ENCODE results near the gene DDI2. TPM values are rescaled to one million over a fixed set of nuclear protein-coding genes. Genes with fewer than 3 reads are reported as not detected.

Gene DDI2
- total RNA-seq, result 5.5 and 6.6 TPM in 2 replicates

DNA sequence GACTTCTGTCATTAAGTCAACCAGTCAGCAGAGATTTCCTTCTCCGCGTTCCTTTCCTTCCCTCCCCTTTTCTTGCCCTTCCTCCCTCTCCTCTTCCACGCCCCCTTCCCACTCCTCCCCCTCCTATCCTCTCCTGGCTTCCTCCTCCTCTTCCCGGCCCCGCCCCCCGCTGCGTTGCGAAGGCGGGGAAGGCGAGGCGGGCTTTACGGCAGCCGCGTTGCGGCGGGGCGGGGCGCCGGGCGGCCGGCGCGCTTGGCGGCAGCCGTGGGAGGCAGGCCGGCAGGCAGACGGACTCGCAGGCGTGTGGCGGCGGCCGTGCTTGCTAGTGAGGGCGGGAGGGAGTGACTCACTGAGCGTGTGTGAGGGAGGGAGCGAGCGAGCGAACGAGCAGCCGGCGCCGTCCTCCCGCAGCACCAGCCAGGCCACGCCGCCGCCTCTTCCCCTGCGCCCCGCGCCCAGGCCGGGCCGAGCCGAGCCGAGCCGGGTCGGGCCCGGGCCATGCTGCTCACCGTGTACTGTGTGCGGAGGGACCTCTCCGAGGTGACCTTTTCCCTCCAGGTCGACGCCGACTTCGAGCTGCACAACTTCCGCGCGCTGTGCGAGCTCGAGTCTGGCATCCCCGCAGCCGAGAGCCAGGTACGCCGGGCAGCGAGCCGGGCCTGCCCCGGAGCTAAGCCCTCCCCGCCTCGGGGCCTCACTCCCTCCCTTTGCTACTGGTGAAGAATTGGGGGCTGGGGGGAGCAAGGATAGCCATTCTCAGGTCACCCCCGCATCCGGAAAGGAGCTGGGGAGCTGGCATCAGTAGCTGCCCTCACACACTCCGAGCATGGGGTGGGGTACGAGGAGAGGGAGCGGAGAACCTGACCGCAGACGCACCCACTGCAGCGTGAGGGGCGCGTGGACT, at the start of gene DDI2:
Gene DDI2 (plus strand): TSS at position 286 of the 904 bp plus-strand sequence. CDS start 213 bp downstream, at position 499.

DNA sequence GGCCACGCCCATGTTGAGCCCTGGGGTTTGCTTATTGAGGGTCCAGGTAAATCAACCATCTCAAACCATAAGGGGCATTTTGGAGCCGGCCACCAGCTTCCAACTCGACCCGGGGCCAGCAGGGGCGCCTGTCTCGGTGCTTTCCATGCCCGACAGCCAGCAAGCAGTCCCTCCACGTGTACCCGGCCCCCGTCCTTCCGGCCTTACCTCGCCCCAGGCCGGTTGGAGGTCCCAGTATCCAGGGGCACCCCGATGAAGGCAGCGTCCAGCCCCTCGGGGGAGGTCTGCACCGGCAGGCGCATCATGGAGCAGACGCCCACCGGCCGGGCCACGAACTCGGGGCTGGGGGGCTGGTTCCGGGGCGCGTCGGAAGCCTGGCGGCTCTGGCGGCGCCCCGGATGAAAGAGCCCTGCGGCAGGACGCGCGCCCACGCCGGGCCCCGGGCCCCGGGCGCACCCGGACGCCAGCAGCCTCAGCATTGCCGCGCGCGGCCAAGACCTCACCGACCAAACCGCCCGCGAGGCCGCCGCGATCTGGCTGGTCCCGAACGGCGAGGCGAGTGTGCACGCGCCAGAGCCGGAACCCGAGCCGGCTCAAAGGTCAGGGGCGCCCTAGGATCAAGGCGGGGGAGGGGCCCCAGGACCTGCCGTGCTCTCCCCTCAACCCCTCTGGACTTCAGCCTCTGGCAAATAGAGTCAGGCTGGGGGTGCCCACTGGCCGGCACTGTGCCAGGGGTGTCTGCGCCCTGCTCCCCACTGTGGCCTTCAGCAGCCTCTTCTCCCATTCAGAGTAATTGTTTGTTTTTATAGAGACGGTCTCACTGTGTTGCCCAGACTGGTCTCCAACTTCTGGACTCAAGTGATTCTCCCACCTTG, 32.5 kb upstream of the DDI2 start, which contains the start of gene AGMAT:
Gene AGMAT (minus strand): TSS at position 563 of the 875 bp plus-strand sequence. CDS start 84 bp downstream, at position 479.

DNA sequence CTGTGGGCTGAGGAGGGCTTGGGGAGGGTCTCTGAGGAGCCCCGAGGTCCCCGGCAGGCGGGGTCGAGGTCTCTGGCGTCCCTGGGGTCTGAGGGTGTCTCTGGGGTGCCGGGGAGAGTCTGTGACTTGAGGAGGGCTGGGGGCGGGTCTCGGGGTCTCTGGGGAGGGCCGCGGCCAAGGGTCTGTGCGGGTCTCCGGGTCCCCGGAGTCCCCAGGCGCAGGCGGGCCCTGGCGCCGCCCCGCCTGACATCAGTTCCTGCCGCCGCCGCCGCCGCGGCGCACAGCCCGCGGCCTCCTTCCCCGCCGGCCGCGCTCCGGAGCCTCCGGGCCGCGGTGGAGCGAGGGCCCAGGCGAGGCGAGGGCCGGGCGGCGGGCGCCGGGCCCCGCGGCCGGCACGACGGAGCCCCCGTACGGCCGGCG, 66.8 kb downstream of the DDI2 start, which contains the start of gene PLEKHM2:
Gene PLEKHM2 (plus strand): TSS at position 279 of the 420 bp plus-strand sequence. CDS start 239 bp downstream, outside the sequence.

Other genes with a start within 250 kb of the DDI2 start
- 111 and 117 TPM in 2 replicates for gene EFHD2, start 207.6 kb upstream of the DDI2 start, total RNA-seq
- not detected in 2 replicates for gene CTRC, start 179.0 kb upstream of the DDI2 start, total RNA-seq
- not detected in 2 replicates for gene CELA2A, start 160.7 kb upstream of the DDI2 start, total RNA-seq
- not detected in 2 replicates for gene CELA2B, start 141.4 kb upstream of the DDI2 start, total RNA-seq
- 19.0 and 26.9 TPM in 2 replicates for gene CASP9, start 93.2 kb upstream of the DDI2 start, total RNA-seq
- gene DNAJC16, start 90.6 kb upstream of the DDI2 start, total RNA-seq, result 16.1 and 20.5 TPM in 2 replicates
- gene AGMAT, start 32.4 kb upstream of the DDI2 start, total RNA-seq, result 4.3 and 9.7 TPM in 2 replicates
- 35.2 and 46.8 TPM in 2 replicates for gene PLEKHM2, start 66.9 kb downstream of the DDI2 start, total RNA-seq
- not detected in 2 replicates for gene SLC25A34, start 118.8 kb downstream of the DDI2 start, total RNA-seq
- not detected in 2 replicates for gene TMEM82, start 125.0 kb downstream of the DDI2 start, total RNA-seq
- gene FBLIM1, start 141.3 kb downstream of the DDI2 start, total RNA-seq, result 80.5 and 94.0 TPM in 2 replicates
- gene UQCRHL, start 190.2 kb downstream of the DDI2 start, total RNA-seq, result 1.2 and 2.8 TPM in 2 replicates
- gene SPEN, start 230.2 kb downstream of the DDI2 start, total RNA-seq, result 2.9 and 9.2 TPM in 2 replicates

Measured in myometrial cell (primary cell).